H9 (cell line): ENCODE measurements around the gene PERM1. TPM values are rescaled to one million over a fixed set of nuclear protein-coding genes. Genes with fewer than 3 reads are reported as not detected.

Experiments
- DNase-seq: peaks from one replicate; pipeline ENCODE4 v3.0.0-alpha.2; 2017
- H2AFZ ChIP-seq: one replicate; pipeline ENCODE4 v1.6.1; 2013; ENCODE audit warnings: mild to moderate bottlenecking, low read length, control low read depth, moderate library complexity
- H2AK5ac ChIP-seq: 2 replicates; pipeline ENCODE4 v1.6.1; 2013; ENCODE audit warnings: low read length, control low read depth, mixed read lengths; ENCODE audit not compliant: insufficient read length
- H2BK120ac ChIP-seq: one replicate; pipeline ENCODE4 v1.6.1; 2013; ENCODE audit warnings: low read depth, mild to moderate bottlenecking, low read length, control low read depth, inconsistent platforms; ENCODE audit not compliant: poor library complexity, severe bottlenecking
- H2BK12ac ChIP-seq: 2 replicates; pipeline ENCODE4 v1.6.1; 2013; ENCODE audit warnings: low read length, control low read depth, mixed read lengths, low read depth; ENCODE audit not compliant: insufficient read length
- H2BK15ac ChIP-seq: 2 replicates; pipeline ENCODE4 v1.6.1; 2013; ENCODE audit warnings: low read depth, low read length, control low read depth
- H2BK20ac ChIP-seq: one replicate; pipeline ENCODE4 v1.6.1; 2013; ENCODE audit warnings: low read depth, mild to moderate bottlenecking, low read length, control low read depth, inconsistent platforms; ENCODE audit not compliant: poor library complexity, severe bottlenecking
- H2BK5ac ChIP-seq: 2 replicates; pipeline ENCODE4 v1.6.1; 2013; ENCODE audit warnings: low read length, control low read depth, mixed read lengths; ENCODE audit not compliant: insufficient read length
- H3K14ac ChIP-seq: 2 replicates; pipeline ENCODE4 v1.6.1; 2013; ENCODE audit warnings: low read length, control low read depth; ENCODE audit not compliant: insufficient read depth
- H3K18ac ChIP-seq: 2 replicates; pipeline ENCODE4 v1.6.1; 2013; ENCODE audit warnings: low read depth, mild to moderate bottlenecking, mixed read lengths, low read length, control low read depth; ENCODE audit not compliant: insufficient read length
- H3K23ac ChIP-seq: 2 replicates; pipeline ENCODE4 v1.6.1; 2013; ENCODE audit warnings: low read length, control low read depth, mixed read lengths, low read depth; ENCODE audit not compliant: insufficient read length
- H3K23me2 ChIP-seq: 2 replicates; pipeline ENCODE4 v1.6.1; 2013; ENCODE audit warnings: low read depth, mild to moderate bottlenecking, mixed read lengths, low read length, control low read depth; ENCODE audit not compliant: insufficient read length, poor library complexity, severe bottlenecking
- H3K27ac ChIP-seq: 2 replicates; pipeline ENCODE4 v1.5.1; 2013; ENCODE audit warnings: low read length, control low read depth, mixed read lengths, low read depth; ENCODE audit not compliant: insufficient read length
- H3K27me3 ChIP-seq: 2 replicates; pipeline ENCODE4 v1.6.1; 2013; ENCODE audit warnings: low read length, control low read depth, inconsistent platforms; ENCODE audit not compliant: insufficient read depth
- H3K4ac ChIP-seq: 2 replicates; pipeline ENCODE4 v1.6.1; 2013; ENCODE audit warnings: low read depth, mild to moderate bottlenecking, control low read depth, inconsistent platforms, low read length, moderate library complexity
- H3K4me1 ChIP-seq: 2 replicates; pipeline ENCODE4 v1.6.1; 2013; ENCODE audit warnings: low read length, control low read depth, inconsistent platforms; ENCODE audit not compliant: insufficient read depth
- H3K4me2 ChIP-seq: 2 replicates; pipeline ENCODE4 v1.6.1; 2013; ENCODE audit warnings: low read length, control low read depth, mixed read lengths; ENCODE audit not compliant: insufficient read length, insufficient read depth
- H3K56ac ChIP-seq: 2 replicates; pipeline ENCODE4 v1.6.1; 2013; ENCODE audit warnings: low read depth, mild to moderate bottlenecking, mixed read lengths, low read length, control low read depth; ENCODE audit not compliant: insufficient read length
- H3K79me1 ChIP-seq: 2 replicates; pipeline ENCODE4 v1.6.1; 2013; ENCODE audit warnings: low read depth, mild to moderate bottlenecking, moderate library complexity, low read length, control low read depth, inconsistent platforms; ENCODE audit not compliant: insufficient read depth, poor library complexity, severe bottlenecking
- H3K79me2 ChIP-seq: 2 replicates; pipeline ENCODE4 v1.6.1; 2013; ENCODE audit warnings: low read length, control low read depth, inconsistent platforms; ENCODE audit not compliant: insufficient read depth
- H3K9ac ChIP-seq: 2 replicates; pipeline ENCODE4 v1.6.1; 2013; ENCODE audit warnings: low read length, control low read depth, mixed read lengths; ENCODE audit not compliant: insufficient read length; ENCODE audit errors: extremely low read depth
- H3K9me3 ChIP-seq: one replicate; pipeline ENCODE4 v1.6.1; 2013; ENCODE audit warnings: low read depth, low read length, inconsistent platforms; ENCODE audit not compliant: control insufficient read depth
- H3T11ph ChIP-seq: one replicate; pipeline ENCODE4 v1.6.1; 2013; ENCODE audit warnings: mild to moderate bottlenecking, low read length, control low read depth, inconsistent platforms
- H4K20me1 ChIP-seq: one replicate; pipeline ENCODE4 v1.6.1; 2013; ENCODE audit not compliant: control insufficient read depth, insufficient read length, insufficient read depth
- H4K5ac ChIP-seq: 2 replicates; pipeline ENCODE4 v1.6.1; 2013; ENCODE audit warnings: low read depth, mild to moderate bottlenecking, mixed read lengths, low read length, control low read depth; ENCODE audit not compliant: insufficient read length
- H4K8ac ChIP-seq: replicated peaks from 2 replicates; pipeline ENCODE4 v1.6.1; 2013; ENCODE audit warnings: low read length, control low read depth, mixed read lengths, low read depth; ENCODE audit not compliant: insufficient read length
- H4K91ac ChIP-seq: 2 replicates; pipeline ENCODE4 v1.6.1; 2013; ENCODE audit warnings: low read depth, mild to moderate bottlenecking, moderate library complexity, mixed read lengths, low read length, control low read depth; ENCODE audit not compliant: insufficient read length
- H3K27ac Mint-ChIP-seq, 3 experiments: 2 replicates in 2 of 3; 3 replicates in 1 of 3; pipeline ENCODE4 v1.8.0; 2020 to 2021; ENCODE audit warnings: mixed read lengths in 3 of 3, mild to moderate bottlenecking in 1 of 3, moderate library complexity in 1 of 3
- H3K27me3 Mint-ChIP-seq: 2 replicates; pipeline ENCODE4 v1.8.0; 2021; ENCODE audit warnings: low read depth, mild to moderate bottlenecking, moderate library complexity, mixed read lengths
- H3K36me3 Mint-ChIP-seq, 3 experiments: 2 replicates in 2 of 3; 3 replicates in 1 of 3; pipeline ENCODE4 v1.8.0; 2020 to 2021; ENCODE audit warnings: low read depth in 3 of 3, mixed read lengths in 3 of 3; ENCODE audit not compliant: insufficient read depth in 1 of 3
- H3K4me1 Mint-ChIP-seq, 2 experiments: 2 replicates each; pipeline ENCODE4 v1.8.0; 2020; ENCODE audit warnings: mixed read lengths in 2 of 2
- H3K4me3 Mint-ChIP-seq, 2 experiments: 2 replicates in 1 of 2; 3 replicates in 1 of 2; pipeline ENCODE4 v1.8.0; 2020 to 2021; ENCODE audit warnings: mild to moderate bottlenecking in 2 of 2, mixed read lengths in 2 of 2, moderate library complexity in 1 of 2
- H3K9me3 Mint-ChIP-seq, 2 experiments: 2 replicates in 1 of 2; 3 replicates in 1 of 2; pipeline ENCODE4 v1.8.0; 2020; ENCODE audit warnings: mild to moderate bottlenecking in 2 of 2, mixed read lengths in 2 of 2, moderate library complexity in 1 of 2
- CTCF ChIP-seq: fragments of 200-600 bp; sonication (generic); conservative IDR thresholded peaks from 3 replicates; pipeline ENCODE4 v1.8.0; 2021; ENCODE audit warnings: antibody characterized with exemption, mild to moderate bottlenecking
- WGBS: extraction: QIAGEN DNeasy Blood & Tissue Kit; methylation state at CpG from one replicate; pipeline ENCODE4 v1.1.7; 2013; ENCODE audit warnings: missing lambda C conversion rate, low lambda C conversion rate, mixed read lengths; ENCODE audit not compliant: insufficient read length; ENCODE audit errors: extremely low coverage; 5-methylcytosine and 5-hydroxymethylcytosine counted together
- total RNA-seq: library from RNA; stranded (reverse); gene quantifications from 2 replicates; pipeline ENCODE4 v1.2.1, GENCODE V29; 2021

Gene PERM1
- total RNA-seq, 1 experiment from 2014 or later = not detected

- Histone ChIP-seq H4K20me1 (peaks cover 5% of the 10 kb centered on the region), H3K18ac (no peak overlapping the region), H3K56ac (no peak overlapping the region), H4K91ac (no peak overlapping the region), H3K27me3 (peaks cover 62% of the 10 kb centered on the region), H3K9me3 (no peaks in the 10 kb centered on the region), H3K23ac (no peak overlapping the region), H2BK5ac (no peak overlapping the region), H3K23me2 (no peaks in the 10 kb centered on the region), H3T11ph (no peak overlapping the region), H2BK15ac (no peak overlapping the region), H2AFZ (no peak overlapping the region), H2BK12ac (no peak overlapping the region), H3K79me2 (no peaks in the 10 kb centered on the region), H3K4me1 (no peaks in the 10 kb centered on the region), H2BK20ac (no peak overlapping the region), H3K14ac (no peak overlapping the region), H3K79me1 (no peaks in the 10 kb centered on the region), H3K9ac (no peak overlapping the region), H3K4me2 (no peak overlapping the region), H2BK120ac (no peak overlapping the region), H3K4ac (no peak overlapping the region), H3K27ac (no peak overlapping the region), H4K8ac (no peak overlapping the region), H4K5ac (no peak overlapping the region), H2AK5ac (no peak overlapping the region)
- WGBS = no CpG with 5 or more reads among the region's 16 CpGs
- TF ChIP-seq CTCF = no peak
- H3K36me3 Mint-ChIP-seq = peaks cover 0 to 3% (median 2%) of the 10 kb centered on the region in 3 experiments; a peak in 2 of 7 replicates
- peaks cover 6 to 31% of the 10 kb centered on the region in 2 experiments for H3K4me1 Mint-ChIP-seq
- no peak overlapping the region for H3K27ac Mint-ChIP-seq
- no peak overlapping the region for H3K4me3 Mint-ChIP-seq
- peaks cover 89% of the 10 kb centered on the region for H3K27me3 Mint-ChIP-seq
- DNase-seq = no peak
- peaks cover 0 to 2% of the 10 kb centered on the region in 2 experiments; a peak in 1 of 5 replicates for H3K9me3 Mint-ChIP-seq
Observed at GRCh38 chr1:932173-932510, 49.8 kb downstream of the PERM1 start.
